ENCODE measurements around the gene BRF1.

BRF1 gene

DNA sequence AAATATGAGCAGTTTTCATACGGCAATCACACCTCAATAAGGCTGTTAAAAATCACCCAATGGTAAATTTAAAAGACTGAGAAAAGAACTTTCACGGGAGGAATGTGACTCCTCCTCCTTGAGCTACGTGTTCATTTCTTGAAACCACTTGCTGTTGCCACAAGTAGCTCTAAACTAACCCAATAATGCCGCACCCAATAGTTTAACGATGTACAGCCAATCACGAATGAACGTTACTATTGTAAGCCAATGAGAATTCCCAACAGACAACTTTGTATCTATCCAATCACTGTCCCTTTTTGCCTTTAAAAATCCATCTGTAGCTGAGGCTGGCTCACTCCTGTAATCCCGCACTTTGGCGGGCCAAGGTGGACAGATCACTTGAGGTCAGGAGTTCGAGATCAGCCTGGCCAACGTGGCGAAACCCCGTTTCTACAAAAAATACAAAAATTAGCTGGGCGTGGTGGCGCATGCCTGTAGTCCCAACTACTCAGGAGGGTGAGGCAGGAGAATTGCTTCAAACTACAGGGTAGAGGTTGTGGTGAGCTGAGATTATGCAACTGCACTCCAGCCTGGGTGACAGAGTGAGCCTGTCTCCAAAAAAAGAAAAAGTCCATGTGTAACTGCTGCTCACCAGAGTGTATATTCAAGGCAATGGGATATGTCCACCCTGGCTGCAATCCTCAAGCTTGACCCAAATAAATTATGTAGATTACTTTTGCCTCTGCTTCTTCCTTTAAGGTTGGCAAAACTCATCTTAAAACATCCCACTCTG lies 76.8 kb downstream of the BRF1 start:
- DNase-seq = no peak

GRCh38 chr14:105223260-105223659 lies 77.5 kb downstream of the BRF1 start:
- no peak for DNase-seq

DNA sequence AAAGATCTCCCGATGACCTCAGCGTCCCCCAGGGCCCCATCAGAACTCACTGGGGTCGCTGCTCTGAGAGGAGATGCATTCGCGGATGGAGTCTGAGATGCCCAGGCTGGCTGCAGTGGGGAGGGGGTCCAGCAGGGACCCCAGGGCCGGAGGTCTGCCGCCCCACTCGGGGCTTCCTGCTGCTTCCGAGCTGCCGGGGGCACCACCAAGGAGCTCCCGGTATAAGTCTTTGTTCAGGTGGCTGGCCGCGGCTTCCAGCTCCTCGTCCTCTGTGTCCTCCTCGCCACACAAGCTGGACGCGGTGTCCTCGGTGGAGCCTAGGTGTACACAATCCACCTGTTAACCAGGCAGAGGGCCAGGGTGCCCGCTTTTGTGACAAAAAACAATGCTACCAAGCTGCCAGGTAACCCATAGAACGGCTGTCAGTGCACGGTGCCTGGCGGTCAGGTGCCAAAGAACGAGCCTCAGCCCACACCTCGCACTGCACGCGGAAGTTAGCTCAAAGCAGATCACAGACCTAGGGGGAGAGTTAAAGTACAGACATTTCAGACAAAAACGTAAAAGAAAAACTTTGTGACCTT lies 79.1 kb downstream of the BRF1 start:
- no peak for DNase-seq

DNA sequence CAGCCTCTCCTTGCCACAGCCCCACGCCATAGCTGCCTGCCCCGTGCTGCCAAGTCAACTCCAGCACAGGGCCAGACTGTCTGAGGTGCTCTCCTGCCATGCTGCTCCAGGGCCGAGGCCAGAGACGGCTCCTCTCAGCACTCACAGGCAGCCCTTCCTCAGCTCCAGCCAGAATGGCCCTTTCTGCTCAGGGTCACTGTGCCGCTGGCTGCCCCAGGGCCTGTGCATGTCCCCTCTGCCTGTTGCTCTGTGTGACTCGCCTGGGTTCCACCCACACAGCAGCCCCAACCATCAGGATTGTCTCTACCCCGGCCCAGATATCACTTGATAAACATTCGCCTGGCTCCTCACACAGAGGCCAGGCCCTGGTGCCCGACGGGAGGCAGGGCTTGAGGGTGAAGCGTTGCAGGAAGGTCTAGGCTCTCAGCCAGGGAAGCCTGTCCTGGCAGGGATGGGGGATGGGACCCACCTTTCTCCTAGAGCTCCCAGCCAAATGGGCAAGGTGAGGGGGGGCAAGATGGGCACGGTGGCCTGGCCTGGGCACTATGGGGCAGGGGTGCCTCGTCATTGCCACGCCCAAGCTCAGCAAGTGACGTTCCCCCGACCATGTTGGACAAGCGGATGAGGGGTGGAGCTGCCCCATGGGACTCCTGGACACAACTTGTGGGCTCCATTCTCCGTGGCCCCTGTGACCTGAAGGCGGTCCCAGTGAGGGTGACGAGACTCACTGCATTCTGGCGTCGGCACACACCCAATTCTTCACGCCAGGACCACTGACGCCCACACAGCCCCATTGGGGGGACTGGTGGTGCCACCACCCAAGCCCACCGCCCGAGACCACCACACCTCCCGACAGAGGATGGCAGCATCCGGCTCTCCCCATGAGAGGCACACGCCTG lies 79.9 kb downstream of the BRF1 start:
- no peak for DNase-seq

- no peak for DNase-seq
Measured at GRCh38 chr14:105219753-105220152, 81.0 kb downstream of the BRF1 start.

- no peak for DNase-seq
Measured at GRCh38 chr14:105219043-105219612, 81.7 kb downstream of the BRF1 start.

DNA sequence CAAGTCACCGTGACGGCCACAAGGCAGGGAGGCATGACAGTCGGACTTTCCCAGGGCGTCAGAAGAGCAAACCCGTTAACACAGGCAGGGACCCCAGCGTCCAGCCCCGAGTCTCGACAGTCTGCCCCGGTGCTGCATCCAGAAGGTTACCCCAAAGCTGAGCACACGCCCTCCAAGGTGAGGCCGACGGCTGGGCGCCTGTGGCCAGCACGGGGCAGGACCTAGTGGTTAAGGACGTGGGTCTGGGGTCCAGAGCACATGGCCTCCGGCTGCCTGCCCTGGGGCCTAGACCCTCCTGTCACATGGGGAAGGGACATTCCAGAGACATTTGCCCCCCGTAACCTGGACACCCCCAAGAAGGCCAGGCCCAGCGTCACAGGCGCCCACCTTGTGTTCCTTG lies 82.2 kb downstream of the BRF1 start:
- no peak for DNase-seq

DNA sequence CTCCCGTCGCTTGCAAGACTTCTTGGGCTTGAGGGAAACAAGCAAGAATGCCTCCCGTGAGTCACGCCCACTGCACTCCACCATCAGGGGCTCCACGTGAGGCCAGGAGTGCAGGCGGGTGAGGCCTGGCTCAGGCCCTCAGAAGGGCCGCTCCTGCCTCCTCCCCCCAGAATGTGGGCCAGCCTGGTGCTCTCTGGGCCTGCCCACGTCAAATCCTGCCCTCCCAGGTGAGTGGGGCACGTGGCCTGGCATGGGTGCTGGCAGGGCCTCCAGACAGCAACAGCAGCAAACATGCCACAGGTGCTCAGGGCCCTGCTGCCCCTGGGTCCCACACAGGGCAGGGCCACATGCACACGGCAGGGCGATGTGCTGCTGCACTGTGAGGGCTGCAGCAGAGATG lies 83.0 kb downstream of the BRF1 start:
- DNase-seq = no peak

DNA sequence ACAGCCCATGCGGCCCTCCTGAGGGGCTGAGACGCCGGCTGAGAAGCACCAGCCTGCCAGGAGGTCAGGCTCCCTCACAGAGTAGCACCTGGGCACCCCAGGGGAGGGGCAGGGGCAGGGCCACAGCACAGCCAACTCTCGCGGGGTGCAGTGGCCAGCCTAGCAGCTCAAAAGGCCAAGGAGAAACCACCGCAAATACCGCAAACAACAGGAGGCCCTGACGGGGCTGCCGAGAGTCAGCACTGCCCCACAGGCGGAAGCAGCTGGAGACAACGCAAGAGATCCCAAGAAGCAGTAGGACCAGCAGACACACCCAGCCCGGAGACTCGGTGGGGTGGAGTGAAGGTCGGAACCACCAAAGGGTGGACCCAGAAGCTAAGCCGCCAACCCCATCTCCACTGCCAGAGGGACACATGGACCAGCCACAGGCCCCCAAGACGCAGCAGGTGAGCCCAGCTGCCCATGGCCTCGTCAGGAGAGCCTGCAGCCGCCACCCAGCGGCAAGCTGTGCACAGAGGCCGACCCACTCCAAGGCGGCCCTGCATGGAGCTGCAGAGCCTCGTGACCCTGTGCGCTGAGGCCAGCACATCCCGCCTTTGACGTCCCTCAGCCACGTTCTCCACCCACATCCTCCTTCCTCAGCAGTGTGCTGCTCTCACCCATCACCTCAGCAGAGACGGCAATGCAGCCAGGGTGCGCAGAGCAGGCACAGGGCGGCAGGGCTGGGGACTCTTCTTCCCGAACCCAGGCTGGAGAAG lies 84.1 kb downstream of the BRF1 start:
- DNase-seq = no peak

- DNase-seq = no peak
Measured at GRCh38 chr14:105215602-105216001, 85.2 kb downstream of the BRF1 start.

- no peak for DNase-seq
Measured at GRCh38 chr14:105214324-105214915, 86.4 kb downstream of the BRF1 start.

DNA sequence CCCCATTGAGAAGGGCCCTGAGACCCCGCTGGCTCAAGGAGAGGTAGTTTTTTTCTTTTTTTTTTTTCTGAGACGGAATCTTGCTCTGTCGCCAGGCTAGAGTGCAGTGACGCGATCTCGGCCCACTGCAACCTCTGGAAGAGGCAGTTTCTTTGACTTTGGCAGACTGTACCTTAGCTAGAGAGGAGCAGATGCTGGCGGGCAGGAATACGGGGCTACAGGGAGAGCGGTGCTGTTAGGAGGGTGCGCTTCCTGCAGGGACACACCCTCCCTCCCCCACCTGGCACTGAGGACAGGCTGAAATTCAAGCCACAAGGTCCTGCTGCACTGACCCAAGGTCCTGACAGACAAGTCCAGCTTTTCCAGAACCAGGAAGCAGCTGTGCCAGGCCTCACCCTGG lies 87.4 kb downstream of the BRF1 start:
- no peak for DNase-seq

- no peak for DNase-seq
Measured at GRCh38 chr14:105212541-105213300, 88.1 kb downstream of the BRF1 start.

DNA sequence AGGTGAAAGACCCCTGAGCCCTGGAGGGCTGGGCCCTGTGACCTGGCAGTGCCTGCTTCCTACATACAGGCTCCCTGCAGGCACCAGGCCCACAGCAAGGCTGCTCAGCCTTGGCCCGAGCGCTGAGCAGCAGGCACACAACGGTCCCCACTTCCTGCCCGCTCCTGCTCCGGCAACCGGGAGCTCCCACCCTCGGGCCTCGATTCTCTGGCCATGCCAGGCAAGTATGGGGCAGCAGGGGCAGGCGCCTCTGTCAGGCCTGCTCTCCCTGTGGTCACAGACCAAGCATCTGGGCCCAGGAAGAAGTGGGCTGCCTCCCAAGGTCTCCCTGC lies 89.1 kb downstream of the BRF1 start:
- DNase-seq = no peak

- DNase-seq = no peak
Measured at GRCh38 chr14:105211086-105211757, 89.6 kb downstream of the BRF1 start.

- DNase-seq = no peak
Measured at GRCh38 chr14:105210266-105211025, 90.4 kb downstream of the BRF1 start.

DNA sequence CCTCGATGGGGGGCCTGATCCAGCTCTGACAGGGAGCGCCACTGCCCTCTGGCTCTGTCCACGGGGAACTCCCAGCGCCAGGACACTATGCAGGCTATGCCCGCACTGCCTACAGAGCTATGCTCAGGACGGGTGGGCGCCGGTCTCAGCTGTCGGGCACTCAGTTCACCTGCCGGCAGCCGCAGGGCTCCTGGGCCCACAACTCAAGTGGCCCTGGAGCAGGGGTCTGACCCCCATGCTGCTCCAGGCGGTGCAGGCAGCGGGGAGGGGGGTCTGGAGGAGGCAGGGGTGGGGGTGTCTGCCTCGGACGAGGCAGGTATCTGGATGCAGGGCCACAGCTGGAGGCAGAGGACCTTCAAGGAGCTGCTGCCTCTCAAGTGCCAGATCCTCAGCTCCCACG lies 91.2 kb downstream of the BRF1 start:
- DNase-seq = no peak

DNA sequence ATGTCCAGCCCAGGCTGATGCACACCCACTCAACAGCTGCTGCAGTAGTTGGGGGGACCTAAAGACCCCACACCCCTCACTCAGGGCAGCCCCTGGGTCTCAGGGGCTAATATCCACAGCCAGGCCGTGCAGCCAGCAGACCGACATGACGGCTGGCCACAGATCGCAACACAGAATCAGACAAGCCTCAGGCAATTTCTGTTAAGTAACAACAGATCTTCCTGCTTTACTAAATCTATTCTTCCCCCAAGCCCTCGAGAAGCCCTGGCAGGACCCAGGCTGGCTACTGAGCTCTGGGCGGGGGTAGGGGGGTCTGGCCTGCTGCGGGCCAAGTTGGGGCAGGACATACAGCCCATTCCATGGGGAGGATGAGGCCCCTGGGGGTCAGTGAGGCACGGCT lies 91.7 kb downstream of the BRF1 start:
- DNase-seq = no peak

- DNase-seq = no peak
Measured at GRCh38 chr14:105208738-105209075, 92.1 kb downstream of the BRF1 start.

- DNase-seq = no peak
Measured at GRCh38 chr14:105207996-105208737, 92.6 kb downstream of the BRF1 start.

Data from CD4-positive, alpha-beta T cell treated with Interferon alpha-2 for 1 hour (primary cell).